ENCODE results near the gene RNF181.

- TF ChIP-seq CTCF (IDR thresholded peaks at IDR 0.05) (no peak), POLR2A (IDR thresholded peaks at IDR 0.05) (no peak), POLR2AphosphoS5 (IDR thresholded peaks at IDR 0.05) (no peak)
Measured at GRCh38 chr2:85590950-85591349, 4.6 kb upstream of the RNF181 start.

Measured in transverse colon (tissue), 4 donors.